Tibial nerve (tissue), 4 donors: ENCODE measurements around the gene ERCC8. TPM values are rescaled to one million over a fixed set of nuclear protein-coding genes. Genes with fewer than 3 reads are reported as not detected.

Source experiments
- DNase-seq, 2 donors: peaks; one replicate each; pipeline ENCODE4 v3.0.0-alpha.2; 2019; ENCODE audit warnings: low spot score in 2 of 2
- H3K27ac ChIP-seq, 4 donors: fragments of 200-600 bp; sonication (generic) in 3 of 4; one replicate each; pipeline ENCODE4 v1.5.1; 2017 to 2019; ENCODE audit warnings: mild to moderate bottlenecking in 1 of 4
- H3K27me3 ChIP-seq, 2 donors: fragments of 200-600 bp; sonication (generic) in 1 of 2; one replicate each; pipeline versions ENCODE4 v1.5.1 to v1.6.0; 2017 to 2019
- H3K36me3 ChIP-seq, 3 donors: fragments of 200-600 bp; sonication (generic); one replicate each; pipeline ENCODE4 v1.5.1; 2018 to 2019
- H3K4me1 ChIP-seq, 4 donors: fragments of 200-600 bp; sonication (generic) in 3 of 4; one replicate each; pipeline ENCODE4 v1.5.1; 2017 to 2019
- H3K4me3 ChIP-seq, 4 donors: fragments of 200-600 bp; sonication (generic) in 3 of 4; one replicate each; pipeline ENCODE4 v1.5.1; 2017 to 2019; ENCODE audit warnings: mild to moderate bottlenecking in 1 of 4, moderate library complexity in 1 of 4
- H3K9me3 ChIP-seq, 4 donors: fragments of 200-600 bp; sonication (generic) in 3 of 4; one replicate each; pipeline ENCODE4 v1.5.1; 2017 to 2019
- CTCF ChIP-seq, 5 experiments: fragments of 200-600 bp in 3 of 5; fragments of 450-650 bp in 2 of 5; sonication (generic) in 3 of 5; IDR thresholded peaks; one replicate each; pipeline ENCODE4 v1.5.1; 2016 to 2019; ENCODE audit warnings: antibody characterized with exemption in 5 of 5, mild to moderate bottlenecking in 3 of 5, moderate library complexity in 2 of 5
- EP300 ChIP-seq, 2 donors: sonication (generic); formaldehyde crosslinking; IDR thresholded peaks; one replicate each; pipeline ENCODE4 v1.6.1; 2017; ENCODE audit warnings: antibody characterized with exemption in 2 of 2, mild to moderate bottlenecking in 1 of 2
- POLR2A ChIP-seq, 2 donors: fragments of 450-650 bp; IDR thresholded peaks; one replicate each; pipeline ENCODE4 v1.6.1; 2017; ENCODE audit warnings: antibody characterized with exemption in 2 of 2, mild to moderate bottlenecking in 2 of 2, moderate library complexity in 2 of 2
- WGBS, 2 donors: methylation state at CpG; one replicate each; pipeline ENCODE4 v1.1.5; 2018; 5-methylcytosine and 5-hydroxymethylcytosine counted together
- total RNA-seq, 4 donors: library from RNA; depleted of rRNA; stranded (reverse); fragments of >200 nt; gene quantifications; one replicate each; pipeline ENCODE4 v1.1.0, GENCODE V29; 2016

ERCC8 gene
- total RNA-seq, 4 donors from 2014 or later: 10.5 to 17.5 (median 15.8) TPM

- no peak overlapping the region for H3K27ac ChIP-seq
- no peak overlapping the region for H3K4me3 ChIP-seq
- H3K27me3 ChIP-seq: no peaks in the 10 kb centered on the region
- H3K9me3 ChIP-seq: no peaks in the 10 kb centered on the region
- no peak for DNase-seq
- H3K4me1 ChIP-seq: no peaks in the 10 kb centered on the region
- TF ChIP-seq CTCF (IDR thresholded peaks at IDR 0.05): no peak
- no peak for TF ChIP-seq EP300 (IDR thresholded peaks at IDR 0.05)
- TF ChIP-seq POLR2A (IDR thresholded peaks at IDR 0.05): no peak
- H3K36me3 ChIP-seq: no peaks in the 10 kb centered on the region
These were observed 114.2 kb downstream of the ERCC8 start for GRCh38 chr5:60830581-60831127.

GRCh38 chr5:60829490-60830266, 115.2 kb downstream of the ERCC8 start:
- 74 to 78% methylated on average over 2 of the region's 2 CpGs for WGBS, 2 donors
- Histone ChIP-seq H3K9me3 (no peaks in the 10 kb centered on the region), H3K36me3 (no peaks in the 10 kb centered on the region)

GRCh38 chr5:60827201-60827600, 117.7 kb downstream of the ERCC8 start:
- 81 to 96% methylated on average over 1 of the region's 1 CpG for WGBS, 2 donors
- H3K36me3 ChIP-seq: no peaks in the 10 kb centered on the region
- peak overlapping the region in 1 of 4 donors; percentile 9 for H3K27ac ChIP-seq
- no peaks in the 10 kb centered on the region for H3K9me3 ChIP-seq
- no peak overlapping the region for H3K4me3 ChIP-seq
- no peaks in the 10 kb centered on the region for H3K27me3 ChIP-seq
- no peak for DNase-seq
- no peaks in the 10 kb centered on the region for H3K4me1 ChIP-seq
- TF ChIP-seq POLR2A (IDR thresholded peaks at IDR 0.05) (no peak), EP300 (IDR thresholded peaks at IDR 0.05) (no peak), CTCF (IDR thresholded peaks at IDR 0.05) (no peak)

More at GRCh38 chr5:60829490-60830266, 115.2 kb downstream of the ERCC8 start:
- Histone ChIP-seq H3K4me3 (no peak overlapping the region), H3K4me1 (no peaks in the 10 kb centered on the region), H3K27me3 (no peaks in the 10 kb centered on the region), H3K27ac (no peak overlapping the region)
- no peak for DNase-seq
- no peak for TF ChIP-seq POLR2A (IDR thresholded peaks at IDR 0.05)
- TF ChIP-seq CTCF (IDR thresholded peaks at IDR 0.05): no peak
- TF ChIP-seq EP300 (IDR thresholded peaks at IDR 0.05): no peak

GRCh38 chr5:60826653-60827052, 118.2 kb downstream of the ERCC8 start:
- DNase-seq: no peak
- no peaks in the 10 kb centered on the region for H3K27me3 ChIP-seq
- no peaks in the 10 kb centered on the region for H3K9me3 ChIP-seq
- H3K36me3 ChIP-seq: no peaks in the 10 kb centered on the region
- H3K4me1 ChIP-seq: no peaks in the 10 kb centered on the region
- no peak for TF ChIP-seq CTCF (IDR thresholded peaks at IDR 0.05)
- no peak for TF ChIP-seq POLR2A (IDR thresholded peaks at IDR 0.05)
- TF ChIP-seq EP300 (IDR thresholded peaks at IDR 0.05): no peak
- H3K4me3 ChIP-seq: no peak overlapping the region
- no peak overlapping the region for H3K27ac ChIP-seq

Other genes starting within 250 kb of the ERCC8 start
- gene DEPDC1B, start 244.9 kb downstream of the ERCC8 start, total RNA-seq: 1 to 10 TPM; 2.2 to 5.7 (median 4.4) TPM
- 10 to 100 TPM in 3 of 4 donors, 1 to 10 TPM in 1; 9.0 to 28.0 (median 15.8) TPM for gene ELOVL7, start 100.8 kb downstream of the ERCC8 start, total RNA-seq
- gene NDUFAF2, start 135 bp upstream of the ERCC8 start, total RNA-seq: 10 to 100 TPM; 16.2 to 46.5 (median 24.2) TPM
- 10 to 100 TPM; 12.0 to 16.6 (median 14.4) TPM for gene SMIM15, start 217.4 kb upstream of the ERCC8 start, total RNA-seq